ENCODE measurements around the gene CLPTM1L.
"Not testable (repeated sequence)": the region's sequence is repeated elsewhere in the genome, so short reads cannot be mapped to it uniquely, and the experiment has no call there.

The CLPTM1L gene

GRCh38 chr5:1360367-1360766, 15.5 kb upstream of the CLPTM1L start:
- H3K4me1 Mint-ChIP-seq (ENCODE audit: low read depth); DNase-seq (ENCODE audit: low spot score); H3K4me3 Mint-ChIP-seq; H3K36me3 Mint-ChIP-seq (ENCODE audit: low read depth); H3K27me3 Mint-ChIP-seq (ENCODE audit: low read depth); H3K27ac Mint-ChIP-seq; H3K9me3 Mint-ChIP-seq: not testable (repeated sequence)

- H3K4me3 Mint-ChIP-seq: no peak overlapping the region
- H3K27ac Mint-ChIP-seq: no peak overlapping the region
- peaks cover 4% of the 10 kb centered on the region for H3K27me3 Mint-ChIP-seq (ENCODE audit: low read depth)
- no peaks in the 10 kb centered on the region for H3K4me1 Mint-ChIP-seq (ENCODE audit: low read depth)
- DNase-seq (ENCODE audit: low spot score): no peak
- H3K9me3 Mint-ChIP-seq: no peaks in the 10 kb centered on the region
- no peaks in the 10 kb centered on the region for H3K36me3 Mint-ChIP-seq (ENCODE audit: low read depth)
These were observed 14.8 kb upstream of the CLPTM1L start for GRCh38 chr5:1359713-1360112.

GRCh38 chr5:1359031-1359645, 14.2 kb upstream of the CLPTM1L start:
- H3K27ac Mint-ChIP-seq: no peak overlapping the region
- DNase-seq (ENCODE audit: low spot score): no peak
- H3K4me1 Mint-ChIP-seq (ENCODE audit: low read depth): no peaks in the 10 kb centered on the region
- H3K27me3 Mint-ChIP-seq (ENCODE audit: low read depth): peaks cover 6% of the 10 kb centered on the region
- H3K36me3 Mint-ChIP-seq (ENCODE audit: low read depth): no peaks in the 10 kb centered on the region
- no peak overlapping the region for H3K4me3 Mint-ChIP-seq
- no peaks in the 10 kb centered on the region for H3K9me3 Mint-ChIP-seq

GRCh38 chr5:1358726-1359025, 13.8 kb upstream of the CLPTM1L start:
- DNase-seq (ENCODE audit: low spot score): no peak
- H3K36me3 Mint-ChIP-seq (ENCODE audit: low read depth): no peaks in the 10 kb centered on the region

GRCh38 chr5:1357946-1358725, 13.2 kb upstream of the CLPTM1L start:
- no peaks in the 10 kb centered on the region for H3K4me1 Mint-ChIP-seq (ENCODE audit: low read depth)
- no peak overlapping the region for H3K27ac Mint-ChIP-seq
- DNase-seq (ENCODE audit: low spot score): no peak
- no peaks in the 10 kb centered on the region for H3K9me3 Mint-ChIP-seq
- no peak overlapping the region for H3K4me3 Mint-ChIP-seq
- H3K27me3 Mint-ChIP-seq (ENCODE audit: low read depth): peaks cover 11% of the 10 kb centered on the region
- H3K36me3 Mint-ChIP-seq (ENCODE audit: low read depth): no peaks in the 10 kb centered on the region

More at GRCh38 chr5:1358726-1359025, 13.8 kb upstream of the CLPTM1L start:
- H3K9me3 Mint-ChIP-seq: no peaks in the 10 kb centered on the region
- H3K4me3 Mint-ChIP-seq: no peak overlapping the region
- H3K27ac Mint-ChIP-seq: no peak overlapping the region
- peaks cover 9% of the 10 kb centered on the region for H3K27me3 Mint-ChIP-seq (ENCODE audit: low read depth)
- no peaks in the 10 kb centered on the region for H3K4me1 Mint-ChIP-seq (ENCODE audit: low read depth)

GRCh38 chr5:1356873-1357787, 12.2 kb upstream of the CLPTM1L start:
- no peaks in the 10 kb centered on the region for H3K4me1 Mint-ChIP-seq (ENCODE audit: low read depth)
- H3K36me3 Mint-ChIP-seq (ENCODE audit: low read depth): no peaks in the 10 kb centered on the region
- H3K27ac Mint-ChIP-seq: no peak overlapping the region
- DNase-seq (ENCODE audit: low spot score): no peak
- H3K9me3 Mint-ChIP-seq: no peaks in the 10 kb centered on the region
- peaks cover 13% of the 10 kb centered on the region for H3K27me3 Mint-ChIP-seq (ENCODE audit: low read depth)
- H3K4me3 Mint-ChIP-seq: no peak overlapping the region

- Mint-ChIP-seq H3K4me3 (no peak overlapping the region), H3K27me3 (ENCODE audit: low read depth) (peaks cover 13% of the 10 kb centered on the region), H3K27ac (no peak overlapping the region), H3K4me1 (ENCODE audit: low read depth) (peaks cover 2% of the 10 kb centered on the region), H3K9me3 (no peaks in the 10 kb centered on the region), H3K36me3 (ENCODE audit: low read depth) (no peaks in the 10 kb centered on the region)
- no peak for DNase-seq (ENCODE audit: low spot score)
These were observed 9.7 kb upstream of the CLPTM1L start for GRCh38 chr5:1354576-1354975.

GRCh38 chr5:1352231-1353219, 7.6 kb upstream of the CLPTM1L start:
- H3K27ac Mint-ChIP-seq: no peak overlapping the region
- no peaks in the 10 kb centered on the region for H3K36me3 Mint-ChIP-seq (ENCODE audit: low read depth)
- H3K4me1 Mint-ChIP-seq (ENCODE audit: low read depth): peaks cover 2% of the 10 kb centered on the region

GRCh38 chr5:1351156-1351555, 6.3 kb upstream of the CLPTM1L start:
- Mint-ChIP-seq H3K4me1 (ENCODE audit: low read depth) (peaks cover 4% of the 10 kb centered on the region), H3K36me3 (ENCODE audit: low read depth) (peaks cover 2% of the 10 kb centered on the region), H3K4me3 (no peak overlapping the region), H3K27ac (no peak overlapping the region), H3K27me3 (ENCODE audit: low read depth) (peaks cover 13% of the 10 kb centered on the region), H3K9me3 (no peaks in the 10 kb centered on the region)
- no peak for DNase-seq (ENCODE audit: low spot score)

More at GRCh38 chr5:1352231-1353219, 7.6 kb upstream of the CLPTM1L start:
- DNase-seq (ENCODE audit: low spot score): no peak
- H3K4me3 Mint-ChIP-seq: no peak overlapping the region
- peaks cover 13% of the 10 kb centered on the region for H3K27me3 Mint-ChIP-seq (ENCODE audit: low read depth)
- H3K9me3 Mint-ChIP-seq: no peaks in the 10 kb centered on the region

GRCh38 chr5:1349246-1349645, 4.3 kb upstream of the CLPTM1L start:
- Mint-ChIP-seq H3K4me3 (no peak overlapping the region), H3K4me1 (ENCODE audit: low read depth) (peaks cover 9% of the 10 kb centered on the region), H3K36me3 (ENCODE audit: low read depth) (peaks cover 2% of the 10 kb centered on the region), H3K27me3 (ENCODE audit: low read depth) (peaks cover 8% of the 10 kb centered on the region), H3K27ac (no peak overlapping the region), H3K9me3 (no peaks in the 10 kb centered on the region)
- no peak for DNase-seq (ENCODE audit: low spot score)

- Mint-ChIP-seq H3K27me3 (ENCODE audit: low read depth) (peaks cover 5% of the 10 kb centered on the region), H3K9me3 (no peaks in the 10 kb centered on the region), H3K4me3 (no peak overlapping the region), H3K36me3 (ENCODE audit: low read depth) (peaks cover 5% of the 10 kb centered on the region), H3K27ac (no peak overlapping the region), H3K4me1 (ENCODE audit: low read depth) (peaks cover 12% of the 10 kb centered on the region)
- DNase-seq (ENCODE audit: low spot score): no peak
These were observed 4.0 kb upstream of the CLPTM1L start for GRCh38 chr5:1348986-1349245.

- peaks cover 20% of the 10 kb centered on the region for H3K4me1 Mint-ChIP-seq (ENCODE audit: low read depth)
- no peaks in the 10 kb centered on the region for H3K9me3 Mint-ChIP-seq
- H3K4me3 Mint-ChIP-seq: no peak overlapping the region
- no peak overlapping the region for H3K27ac Mint-ChIP-seq
- H3K36me3 Mint-ChIP-seq (ENCODE audit: low read depth): peaks cover 12% of the 10 kb centered on the region
- no peaks in the 10 kb centered on the region for H3K27me3 Mint-ChIP-seq (ENCODE audit: low read depth)
- DNase-seq (ENCODE audit: low spot score): no peak
These were observed 2.7 kb upstream of the CLPTM1L start for GRCh38 chr5:1347571-1347970.

GRCh38 chr5:1346627-1347440, 1.9 kb upstream of the CLPTM1L start:
- Mint-ChIP-seq H3K27me3 (ENCODE audit: low read depth) (no peaks in the 10 kb centered on the region), H3K27ac (peak overlapping the region; percentile 55), H3K4me3 (peak overlapping the region; percentile 83), H3K9me3 (no peaks in the 10 kb centered on the region), H3K36me3 (ENCODE audit: low read depth) (peaks cover 16% of the 10 kb centered on the region), H3K4me1 (ENCODE audit: low read depth) (peaks cover 20% of the 10 kb centered on the region)
- DNase-seq (ENCODE audit: low spot score): no peak
